Sciatic nerve (tissue), 2 donors: ENCODE data around the gene BCAN. TPM values are rescaled to one million over a fixed set of nuclear protein-coding genes. Genes with fewer than 3 reads are reported as not detected.
A peak's percentile ranks its signal among the peaks of the same experiment; 100 is the strongest.

Source experiments
- ATAC-seq: fragments of 200-7000 bp; cut with Tn5 transposase; one replicate; pipeline ENCODE4 v1.9.1; 2020; ENCODE audit warnings: mild to moderate bottlenecking, moderate library complexity
- DNase-seq: peaks from one replicate; pipeline ENCODE4 v3.0.0-alpha.2; 2020; ENCODE audit warnings: low spot score
- intact Hi-C: fragments of 100-400 bp; cut with DNase I; formaldehyde crosslinking; loops from one replicate; pipeline ENCODE4 v1.14.2; 2022
- total RNA-seq: library from RNA; stranded (reverse); fragmentation: NEBNext Ultra II Directional; extraction: Animal tissue kit (Norgen Biotek cat#: 25700); gene quantifications from one replicate; pipeline ENCODE4 v1.2.1, GENCODE V29; 2021
- donor health status: DM: no; HTN: no; CAD: no.
- donor health status: DM: no; HTN: no; CAD: no.

The BCAN gene
- total RNA-seq, 1 donor from 2014 or later = 0.27 TPM

- intact Hi-C loops = no loop called here
Observed at GRCh38 chr1:156668801-156669637, 27.1 kb downstream of the BCAN start.

GRCh38 chr1:156669794-156670193 is 27.9 kb downstream of the BCAN start:
- intact Hi-C loops = no loop called here
- ATAC-seq (no peak), DNase-seq (no peak)

More at GRCh38 chr1:156668801-156669637, 27.1 kb downstream of the BCAN start:
- DNase-seq = no peak
- ATAC-seq = no peak

DNA sequence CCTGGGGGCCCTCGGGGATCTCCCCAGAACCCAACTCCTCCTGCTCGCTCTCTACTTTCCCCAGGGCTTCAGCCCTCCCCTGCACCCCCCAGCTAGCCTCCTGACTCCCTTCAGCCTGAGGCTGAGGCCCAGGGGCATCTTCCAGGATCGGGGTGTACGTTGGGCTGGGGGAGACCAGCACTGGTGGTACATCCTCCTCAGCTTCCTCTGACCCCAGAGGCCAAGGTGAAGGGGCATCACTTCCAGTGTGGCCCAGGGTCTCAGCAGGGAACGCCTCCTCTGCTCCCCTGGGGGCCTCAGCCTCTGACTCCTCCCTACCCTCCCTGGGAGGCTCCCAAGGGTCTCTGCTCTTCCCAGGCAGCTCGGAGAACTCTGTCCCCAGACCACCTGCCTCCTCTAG is 28.4 kb downstream of the BCAN start:
- DNase-seq (no peak), ATAC-seq (no peak)
- intact Hi-C loops = no loop called here

DNA sequence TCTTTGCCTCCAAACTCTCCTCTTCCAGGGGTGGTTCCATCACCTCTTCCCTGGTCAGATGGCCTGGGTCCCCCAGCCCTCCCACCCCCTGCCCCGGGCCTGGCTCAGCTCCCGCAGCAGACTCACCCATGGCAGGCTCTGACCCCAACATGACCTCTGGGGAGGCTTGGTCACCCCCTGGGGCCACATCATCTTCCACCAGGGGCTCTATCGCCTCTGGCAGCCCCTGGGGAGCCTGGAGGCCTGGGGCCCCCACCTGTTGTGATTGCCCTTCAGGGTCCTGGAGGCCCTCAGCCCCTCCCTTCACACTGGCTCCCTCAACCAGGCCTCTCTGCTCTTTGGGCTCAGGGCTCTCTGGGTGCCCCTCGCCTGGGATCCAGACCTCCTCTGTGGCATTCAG is 28.9 kb downstream of the BCAN start:
- intact Hi-C loops = no loop called here
- DNase-seq = no peak
- no peak for ATAC-seq

- intact Hi-C loops = no loop called here
- DNase-seq = no peak
Observed at GRCh38 chr1:156671804-156672203, 29.9 kb downstream of the BCAN start.

GRCh38 chr1:156673387-156674121 is 31.6 kb downstream of the BCAN start:
- ATAC-seq (no peak), DNase-seq (no peak)
- intact Hi-C loops = no loop called here

More at GRCh38 chr1:156671804-156672203, 29.9 kb downstream of the BCAN start:
- no peak for ATAC-seq

DNA sequence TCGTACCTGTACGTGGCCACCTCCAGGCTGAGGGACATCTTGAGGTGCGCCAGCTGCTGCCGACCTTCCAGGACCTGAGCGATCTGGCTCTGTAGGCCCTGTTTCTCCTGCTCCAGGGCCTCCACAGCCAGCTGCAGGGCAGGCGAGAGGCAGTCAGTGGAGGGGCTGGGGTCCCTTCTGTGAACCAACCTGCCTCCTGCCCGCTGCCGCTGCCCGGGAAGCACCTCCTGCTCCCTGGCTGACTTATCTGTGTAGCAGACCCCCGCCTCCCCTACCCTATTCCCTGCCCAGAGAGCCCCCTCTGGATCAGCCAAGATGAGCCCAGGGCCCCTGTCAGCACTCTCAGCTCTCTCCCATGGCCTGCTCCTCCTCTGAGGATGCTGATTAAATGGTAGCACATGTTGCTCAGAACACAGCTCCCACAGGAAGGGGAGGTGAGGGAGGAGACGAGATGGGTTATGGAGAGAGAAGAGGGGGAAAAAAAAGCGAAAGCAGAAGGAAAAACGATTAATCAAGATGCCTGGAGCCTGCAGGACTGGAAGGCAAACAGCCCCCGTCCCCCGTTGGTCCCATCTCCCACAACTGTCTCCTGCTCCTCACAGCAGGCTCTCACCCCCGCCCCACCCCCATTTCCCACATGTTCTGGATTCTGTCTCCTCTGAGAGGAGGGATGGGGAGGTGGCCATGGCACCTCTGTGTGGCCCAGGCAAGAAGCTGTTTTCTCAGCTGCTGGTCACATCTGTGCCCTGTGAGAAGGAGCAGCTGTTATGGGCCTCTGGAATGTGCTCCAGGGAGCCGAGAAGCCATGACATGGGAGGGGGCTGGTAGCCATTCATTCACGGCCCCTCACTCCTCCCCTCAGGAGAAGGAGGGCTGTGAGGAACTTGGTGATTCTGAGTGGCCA is 33.5 kb downstream of the BCAN start:
- intact Hi-C loops = no loop called here
- ATAC-seq (peak; percentile 25), DNase-seq (no peak)

DNA sequence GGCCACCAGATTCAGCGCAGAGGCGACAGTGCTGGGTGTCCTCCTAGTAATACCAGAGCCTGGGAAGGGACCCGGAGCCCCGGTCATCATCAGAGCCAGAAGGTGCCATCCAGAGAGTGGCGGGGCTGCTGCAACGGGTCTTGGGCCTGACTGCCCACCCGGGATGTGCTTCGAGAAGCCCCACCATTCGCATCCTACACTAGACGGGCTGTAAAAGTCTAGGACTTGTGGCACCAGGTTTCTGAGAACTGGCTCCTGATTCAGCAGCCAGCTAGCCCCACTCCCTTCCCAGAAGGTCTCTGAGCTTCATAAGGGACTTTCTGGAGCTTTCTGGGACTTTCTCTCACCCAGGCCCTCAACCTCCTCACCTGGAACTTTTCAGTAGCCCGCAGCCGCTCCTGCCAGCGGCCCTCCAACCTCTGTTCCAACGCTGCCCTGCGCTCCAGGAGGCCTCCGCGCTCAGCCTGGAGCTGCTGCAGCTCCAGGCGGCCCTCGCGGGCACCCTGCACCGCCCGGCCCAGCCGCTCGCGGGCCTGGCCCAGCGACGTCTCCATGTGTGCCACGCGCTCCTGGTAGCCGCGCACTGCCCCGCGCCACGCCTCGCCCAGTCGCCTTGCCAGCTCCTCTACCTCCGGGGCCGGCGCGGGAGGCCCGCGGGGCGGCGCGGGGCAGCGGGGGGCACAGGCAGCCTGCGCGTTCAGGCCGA is 34.4 kb downstream of the BCAN start:
- intact Hi-C loops = no loop called here
- DNase-seq (no peak), ATAC-seq (no peak)

DNA sequence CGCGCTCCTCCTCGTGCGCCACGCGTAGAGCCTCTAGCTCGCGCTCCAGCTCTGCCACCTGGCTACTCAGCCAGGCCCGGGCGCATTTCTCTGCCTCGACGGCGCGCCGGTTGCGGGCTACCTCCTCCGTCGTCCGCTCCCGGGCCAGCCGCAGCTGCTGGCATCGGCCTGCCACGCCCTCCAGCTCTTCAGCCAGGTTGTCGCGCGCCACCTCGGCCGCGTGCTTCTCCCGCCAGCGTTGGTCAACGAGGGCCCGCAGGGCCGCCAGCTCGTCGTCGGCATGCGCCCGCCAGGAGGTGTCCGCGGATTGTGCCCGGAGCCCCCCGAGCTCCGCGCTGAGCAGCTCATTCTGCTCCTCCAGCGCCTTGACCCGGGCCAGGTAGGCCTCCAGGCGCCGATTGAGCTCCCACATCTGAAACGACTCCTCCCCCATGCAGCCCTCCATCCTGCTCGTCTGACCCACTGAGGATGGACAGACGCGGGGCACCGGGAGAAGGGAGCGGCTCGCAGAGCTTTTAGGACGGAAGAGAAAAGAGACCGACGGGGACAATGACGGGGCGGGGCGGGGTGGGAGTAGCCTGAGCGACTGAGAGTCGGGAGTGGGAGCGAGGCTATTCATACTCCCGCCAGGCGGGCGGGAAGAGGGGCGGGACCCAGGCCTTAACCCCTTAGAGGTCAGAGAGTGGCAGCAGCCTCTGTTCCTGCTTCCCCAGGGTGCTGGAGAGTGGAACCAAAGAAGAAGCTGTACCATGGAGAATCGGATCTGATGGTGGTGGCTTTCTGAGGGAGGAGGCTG is 35.1 kb downstream of the BCAN start, which contains the start of gene NES:
Gene NES, minus strand, starts transcription at position 588 of the 796 bp plus-strand sequence. Its CDS starts 143 bp downstream, at position 445.
- intact Hi-C loops = no loop called here
- DNase-seq (peak; percentile 88), ATAC-seq (peak; percentile 90)

- intact Hi-C loops = loop anchor here (2.0 kb wide), 1 partner anchor 19 kb away; no protein-coding TSS in a partner anchor
- ATAC-seq (peak; percentile 84), DNase-seq (peak; percentile 80)
Observed at GRCh38 chr1:156677616-156678596, 36.0 kb downstream of the BCAN start.

- intact Hi-C loops = no loop called here
- no peak for DNase-seq
- no peak for ATAC-seq
Observed at GRCh38 chr1:156680056-156680455, 38.1 kb downstream of the BCAN start.

GRCh38 chr1:156681196-156681960 is 39.5 kb downstream of the BCAN start:
- intact Hi-C loops = no loop called here
- no peak for ATAC-seq
- no peak for DNase-seq

DNA sequence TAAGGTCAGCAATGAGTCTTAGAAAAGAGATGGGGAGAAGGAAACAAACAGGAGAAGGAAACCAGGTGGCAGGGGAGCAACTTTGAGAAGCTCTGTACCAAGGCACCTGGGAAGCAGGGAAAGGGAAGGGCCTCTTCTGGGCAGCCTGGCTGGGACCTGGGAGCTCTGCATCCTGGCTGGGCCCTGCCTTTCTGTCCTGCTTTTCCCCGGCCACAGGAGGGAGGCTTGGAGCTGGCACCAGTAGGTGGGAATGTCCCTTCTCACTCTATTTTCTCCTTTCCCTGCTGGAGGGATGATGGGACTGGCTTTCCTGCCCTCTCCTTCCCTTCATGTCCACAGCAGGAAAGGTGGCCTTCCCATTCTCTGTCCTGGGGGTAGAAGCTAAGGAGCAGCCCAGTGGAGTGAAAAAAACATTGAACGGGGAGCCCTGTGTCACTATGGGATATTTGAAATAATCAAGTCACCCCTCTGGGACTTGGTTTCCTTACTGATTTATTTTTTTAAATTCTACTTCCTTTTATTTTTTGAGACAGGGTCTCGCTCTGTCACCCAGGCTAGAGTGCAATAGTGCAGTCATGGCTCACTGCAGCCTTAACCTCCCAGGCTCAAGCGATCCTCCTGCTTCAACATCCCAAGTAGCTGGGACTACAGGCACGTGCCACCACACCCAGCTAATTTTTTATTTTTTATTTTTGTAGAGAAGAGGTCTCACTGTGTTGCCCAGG is 40.4 kb downstream of the BCAN start:
- ATAC-seq (no peak), DNase-seq (no peak)
- intact Hi-C loops = no loop called here

- no peak for ATAC-seq
- intact Hi-C loops = no loop called here
- no peak for DNase-seq
Observed at GRCh38 chr1:156684227-156684782, 42.4 kb downstream of the BCAN start.
